ENCODE measurements around the gene WDR90.

DNA sequence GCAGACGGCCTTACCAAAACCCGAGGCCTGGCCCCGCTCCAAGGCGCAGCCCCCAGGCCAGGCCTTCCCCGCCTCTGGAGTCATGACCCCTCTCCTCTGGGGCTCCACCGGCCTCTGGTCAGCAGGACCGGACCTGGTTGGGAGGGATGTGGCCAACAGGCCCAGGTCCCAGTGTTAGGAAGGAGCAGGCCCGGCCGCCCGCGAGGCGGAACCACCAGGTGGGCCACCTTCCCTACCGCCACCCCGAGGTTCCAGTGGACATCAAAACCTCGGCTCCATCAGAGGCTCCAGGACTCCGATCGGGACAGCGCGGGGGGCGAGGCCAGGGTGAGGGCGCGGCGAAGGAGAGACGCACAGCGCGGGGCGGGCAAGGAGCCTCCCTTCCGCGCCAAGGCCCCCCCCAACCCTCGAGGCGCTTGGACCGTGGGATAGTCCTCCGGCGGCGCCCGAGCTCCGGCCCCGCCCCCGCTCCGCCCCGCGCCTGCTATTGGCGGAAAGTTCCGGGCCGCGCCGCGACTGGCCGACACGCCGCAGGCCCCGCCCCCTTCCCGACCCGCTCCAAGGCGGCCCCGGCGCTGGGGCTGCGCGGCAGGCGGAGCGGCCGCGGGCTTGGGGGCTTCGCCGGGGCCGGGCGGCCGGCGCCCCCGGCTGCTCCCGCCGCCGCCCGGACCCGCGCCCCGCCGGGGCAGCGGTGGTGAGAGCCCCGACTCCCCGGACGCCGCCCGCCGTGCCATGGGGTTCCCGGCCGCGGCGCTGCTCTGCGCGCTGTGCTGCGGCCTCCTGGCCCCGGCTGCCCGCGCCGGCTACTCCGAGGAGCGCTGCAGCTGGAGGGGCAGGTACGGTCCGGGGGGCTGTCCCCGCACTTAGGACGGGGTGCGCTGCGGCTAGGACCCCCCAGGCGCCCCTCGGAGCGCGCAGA is 65.7 kb downstream of the WDR90 start, which contains the start of gene METRN:
- TF ChIP-seq, protein P1, sequence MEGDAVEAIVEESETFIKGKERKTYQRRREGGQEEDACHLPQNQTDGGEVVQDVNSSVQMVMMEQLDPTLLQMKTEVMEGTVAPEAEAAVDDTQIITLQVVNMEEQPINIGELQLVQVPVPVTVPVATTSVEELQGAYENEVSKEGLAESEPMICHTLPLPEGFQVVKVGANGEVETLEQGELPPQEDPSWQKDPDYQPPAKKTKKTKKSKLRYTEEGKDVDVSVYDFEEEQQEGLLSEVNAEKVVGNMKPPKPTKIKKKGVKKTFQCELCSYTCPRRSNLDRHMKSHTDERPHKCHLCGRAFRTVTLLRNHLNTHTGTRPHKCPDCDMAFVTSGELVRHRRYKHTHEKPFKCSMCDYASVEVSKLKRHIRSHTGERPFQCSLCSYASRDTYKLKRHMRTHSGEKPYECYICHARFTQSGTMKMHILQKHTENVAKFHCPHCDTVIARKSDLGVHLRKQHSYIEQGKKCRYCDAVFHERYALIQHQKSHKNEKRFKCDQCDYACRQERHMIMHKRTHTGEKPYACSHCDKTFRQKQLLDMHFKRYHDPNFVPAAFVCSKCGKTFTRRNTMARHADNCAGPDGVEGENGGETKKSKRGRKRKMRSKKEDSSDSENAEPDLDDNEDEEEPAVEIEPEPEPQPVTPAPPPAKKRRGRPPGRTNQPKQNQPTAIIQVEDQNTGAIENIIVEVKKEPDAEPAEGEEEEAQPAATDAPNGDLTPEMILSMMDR (conservative IDR thresholded peaks at IDR 0.05; ENCODE audit: low read depth, low read length), result no peak
- no peak for TF ChIP-seq EZH2 (IDR thresholded peaks at IDR 0.05; ENCODE audit: borderline replicate concordance, low read depth, low read length, poor library complexity, severe bottlenecking)
